Inferior parietal cortex (tissue), 1 donor: ENCODE results near the gene AMY2A.
"Not testable (repeated sequence)": the region's sequence is repeated elsewhere in the genome, so short reads cannot be mapped to it uniquely, and the experiment has no call there.

Source experiments
- DNase-seq: peaks from one replicate; pipeline ENCODE4 v3.0.0-alpha.2; 2016; ENCODE audit errors: extremely low spot score

Gene AMY2A

GRCh38 chr1:103616994-103617477 is at the start of gene AMY2A:
TSS of gene AMY2A (plus strand) at chr1:103617427. CDS start at chr1:103617441, 14 bp downstream.
- DNase-seq, result not testable (repeated sequence)

DNA sequence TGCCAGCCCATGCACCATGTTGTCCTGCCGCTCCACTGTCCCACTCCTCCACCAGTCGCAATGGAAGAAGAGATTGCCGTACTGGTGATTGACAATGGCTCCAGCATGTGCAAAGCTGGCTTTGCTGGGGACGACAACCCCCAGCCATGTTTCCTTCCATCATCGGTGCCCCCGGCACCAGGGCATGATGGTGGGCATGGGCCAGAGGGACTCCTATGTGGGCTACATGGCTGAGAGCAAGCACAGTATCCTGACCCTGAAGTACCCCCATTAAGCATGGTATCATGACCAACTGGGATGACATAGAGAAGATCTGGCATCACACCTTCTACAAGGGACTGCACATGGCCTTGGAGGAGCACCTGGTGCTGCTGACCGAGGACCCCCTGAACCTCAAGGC is 47.7 kb upstream of the AMY2A start:
- no peak for DNase-seq

DNA sequence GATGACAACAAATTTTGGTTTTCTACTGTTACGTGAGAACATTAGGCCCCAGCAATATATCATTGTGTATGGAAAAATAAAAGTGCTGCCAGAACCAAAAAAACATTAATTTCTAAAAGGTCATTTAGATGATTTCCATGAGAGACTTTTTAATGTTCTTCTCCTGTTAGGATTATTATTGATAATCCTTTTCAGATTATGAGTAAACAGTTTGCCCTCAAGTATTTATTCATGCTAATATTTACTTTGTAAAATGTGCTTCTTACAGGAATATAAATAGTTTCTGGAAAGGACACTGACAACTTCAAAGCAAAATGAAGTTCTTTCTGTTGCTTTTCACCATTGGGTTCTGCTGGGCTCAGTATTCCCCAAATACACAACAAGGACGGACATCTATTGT is 45.9 kb upstream of the AMY2A start, which contains the start of gene AMY2B:
Gene AMY2B, plus strand, starts transcription at position 301 of the 400 bp plus-strand sequence. Its CDS starts 14 bp downstream, at position 315.
- not testable (repeated sequence) for DNase-seq

GRCh38 chr1:103576065-103576464 is 41.2 kb upstream of the AMY2A start:
- no peak for DNase-seq

DNA sequence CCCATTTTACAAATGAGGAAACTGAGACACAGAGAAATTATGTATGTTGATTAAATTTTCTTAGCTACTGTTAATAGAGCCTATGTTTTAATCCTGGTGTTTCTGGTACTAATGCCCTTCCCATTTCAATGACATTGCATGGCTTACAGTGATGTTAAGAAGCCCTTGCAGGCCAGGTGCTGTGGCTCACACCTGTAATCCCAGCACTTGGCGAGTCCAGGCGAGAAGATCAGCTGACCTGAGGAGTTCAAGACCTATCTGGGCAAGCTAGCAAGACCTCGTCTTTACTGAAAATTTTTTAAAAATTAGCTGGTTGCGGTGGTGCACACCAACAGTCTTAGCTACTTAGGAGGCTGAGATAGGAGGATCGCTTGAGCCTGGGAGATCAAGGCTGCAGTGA is 40.4 kb upstream of the AMY2A start:
- DNase-seq, result not testable (repeated sequence)

- no peak for DNase-seq
Observed at GRCh38 chr1:103582464-103582863, 34.8 kb upstream of the AMY2A start.

- DNase-seq, result no peak
Observed at GRCh38 chr1:103583887-103584286, 33.3 kb upstream of the AMY2A start.

GRCh38 chr1:103584537-103584936 is 32.7 kb upstream of the AMY2A start:
- DNase-seq, result no peak

GRCh38 chr1:103602740-103603139 is 14.5 kb upstream of the AMY2A start:
- not testable (repeated sequence) for DNase-seq

DNA sequence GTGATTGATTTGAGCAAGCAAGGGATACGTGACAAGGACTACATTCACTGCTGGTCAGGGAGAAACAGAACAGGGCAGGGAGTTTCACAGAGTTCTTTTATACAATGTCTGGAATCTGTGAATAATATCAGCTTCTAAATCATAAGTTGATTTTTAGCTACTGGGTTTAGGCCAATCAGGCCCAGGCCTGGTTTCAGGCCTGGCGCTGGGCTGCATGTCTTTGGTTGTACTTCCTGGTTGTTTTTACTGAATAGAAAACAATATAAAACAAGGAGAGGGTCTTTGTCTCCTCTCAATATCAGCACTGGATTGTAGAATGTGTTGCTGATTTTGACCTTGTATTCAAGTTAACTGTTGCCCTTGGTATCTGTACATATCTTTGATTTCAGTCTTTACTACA is 865 bp upstream of the AMY2A start:
- DNase-seq, result no peak

- not testable (repeated sequence) for DNase-seq
Observed at GRCh38 chr1:103627436-103627835, 10.2 kb downstream of the AMY2A start.

DNA sequence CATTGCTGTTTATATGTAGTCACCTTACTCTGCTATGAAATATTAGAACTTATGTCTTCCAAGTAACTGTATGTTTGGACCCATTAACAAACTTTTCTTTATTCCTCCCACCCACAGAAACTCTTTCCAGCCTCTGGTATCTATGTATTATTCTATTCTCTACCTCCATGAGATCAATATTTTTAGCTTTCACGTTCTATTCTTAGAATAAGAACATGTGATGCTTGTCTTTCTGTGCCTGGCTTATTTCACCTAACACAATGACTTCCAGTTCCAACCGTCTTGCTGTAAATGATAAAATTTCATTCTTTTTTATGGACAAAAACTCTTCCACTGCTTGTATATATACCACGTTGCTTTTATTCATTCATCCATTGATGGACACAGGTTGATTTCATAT is 24.0 kb downstream of the AMY2A start:
- not testable (repeated sequence) for DNase-seq

DNA sequence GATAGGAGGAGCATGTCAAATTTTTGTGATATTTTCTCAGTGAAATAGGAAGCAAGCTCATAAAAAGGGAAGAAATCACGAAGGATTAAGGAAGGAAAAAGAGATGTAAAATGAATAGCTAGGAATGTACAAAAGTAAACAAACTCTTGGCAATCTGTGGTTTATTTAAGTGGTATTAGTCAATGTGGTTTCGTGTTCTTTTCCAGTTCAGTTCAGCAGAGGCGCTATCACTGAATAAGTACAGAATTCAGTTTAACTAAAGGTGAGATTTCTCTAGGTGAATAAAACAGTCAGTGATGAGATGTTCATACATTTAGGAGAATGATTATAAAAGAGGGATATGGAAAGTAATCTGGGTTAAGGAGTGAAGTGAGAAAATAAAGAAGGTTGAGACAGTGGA is 26.7 kb downstream of the AMY2A start:
- DNase-seq, result not testable (repeated sequence)

GRCh38 chr1:103650305-103650704 is 33.1 kb downstream of the AMY2A start:
- not testable (repeated sequence) for DNase-seq

DNA sequence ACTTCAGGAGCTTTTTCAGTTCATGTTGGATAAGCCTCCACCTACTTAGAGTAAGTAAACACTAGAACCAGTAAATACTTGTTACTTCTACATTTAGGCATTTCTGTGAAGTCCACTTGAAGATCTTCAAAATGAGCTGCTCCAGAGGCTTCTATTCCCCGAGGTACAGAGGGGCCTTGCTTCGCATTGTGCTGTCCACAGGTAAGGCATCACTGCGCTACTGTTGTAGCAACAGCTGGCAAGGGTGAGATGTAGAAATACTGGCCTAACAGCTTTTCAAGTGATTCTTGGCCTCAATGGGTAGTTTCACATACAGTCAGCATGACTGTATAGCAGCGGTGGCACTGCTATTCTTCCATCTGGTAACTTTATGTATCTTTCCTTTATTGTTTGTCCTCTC is 33.7 kb downstream of the AMY2A start:
- not testable (repeated sequence) for DNase-seq

- not testable (repeated sequence) for DNase-seq
Observed at GRCh38 chr1:103654133-103654532, 36.9 kb downstream of the AMY2A start.

DNA sequence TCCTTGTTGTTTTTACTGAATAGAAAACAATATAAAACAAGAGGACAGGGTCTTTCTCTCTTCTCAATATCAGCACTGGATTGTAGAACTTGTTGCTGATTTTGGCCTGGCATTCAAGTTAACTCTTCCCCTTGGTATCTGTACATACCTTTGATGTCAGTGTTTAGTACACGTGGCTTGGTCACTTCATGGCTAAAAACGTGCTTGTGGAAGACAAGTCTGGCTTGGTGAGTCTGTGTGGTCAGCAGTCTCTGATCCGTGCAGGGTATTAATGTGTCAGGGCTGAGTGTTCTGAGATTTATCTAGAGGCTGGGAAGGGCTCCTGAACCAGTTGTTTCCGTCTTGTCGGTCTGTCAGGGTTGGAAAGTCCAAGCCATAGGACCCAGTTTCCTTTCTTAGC is 38.2 kb downstream of the AMY2A start, which contains the start of gene AMY1A:
Gene AMY1A, plus strand, starts transcription at position 301 of the 400 bp plus-strand sequence. CDS start 571 bp downstream, outside the sequence.
- not testable (repeated sequence) for DNase-seq
